ENCODE results near the gene VRK2. TPM values are rescaled to one million over a fixed set of nuclear protein-coding genes. Genes with fewer than 3 reads are reported as not detected.

Gene VRK2
- total RNA-seq, 1 experiment from 2014 or later = 25.4 TPM

GRCh38 chr2:58019229-58019628, 27.4 kb upstream of the VRK2 start:
- Mint-ChIP-seq H3K4me1 (ENCODE audit: low read depth, unreplicated experiment) (peaks cover 8% of the 10 kb centered on the region), H3K4me3 (ENCODE audit: low read depth, unreplicated experiment) (no peak overlapping the region), H3K9me3 (ENCODE audit: low read depth, unreplicated experiment) (no peaks in the 10 kb centered on the region), H3K36me3 (ENCODE audit: insufficient read depth, unreplicated experiment) (no peaks in the 10 kb centered on the region), H3K27me3 (ENCODE audit: unreplicated experiment) (no peaks in the 10 kb centered on the region), H3K27ac (ENCODE audit: unreplicated experiment) (no peak overlapping the region)
- intact Hi-C loops (cut with micrococcal nuclease; ENCODE audit: unreplicated experiment) = no loop called here
- no peak for DNase-seq
- no peak for TF ChIP-seq CTCF (IDR thresholded peaks at IDR 0.05; ENCODE audit: unreplicated experiment)
- CTCF ChIA-PET = interaction anchor here (1.0 kb wide), 1 partner anchor 113 kb away, joined by 3 read pairs; no protein-coding TSS in a partner anchor
- no TSS peak for BruUV-seq (replicated peaks)

GRCh38 chr2:58025150-58025933, 21.3 kb upstream of the VRK2 start:
- no TSS peak for BruUV-seq (replicated peaks)
- no peak for DNase-seq
- no peak overlapping the region for H3K27ac Mint-ChIP-seq (ENCODE audit: unreplicated experiment)
- no peaks in the 10 kb centered on the region for H3K36me3 Mint-ChIP-seq (ENCODE audit: insufficient read depth, unreplicated experiment)
- no peak overlapping the region for H3K4me3 Mint-ChIP-seq (ENCODE audit: low read depth, unreplicated experiment)
- intact Hi-C loops (cut with micrococcal nuclease; ENCODE audit: unreplicated experiment) = no loop called here
- H3K9me3 Mint-ChIP-seq (ENCODE audit: low read depth, unreplicated experiment) = no peaks in the 10 kb centered on the region
- no peaks in the 10 kb centered on the region for H3K4me1 Mint-ChIP-seq (ENCODE audit: low read depth, unreplicated experiment)
- no peak for TF ChIP-seq CTCF (IDR thresholded peaks at IDR 0.05; ENCODE audit: unreplicated experiment)
- CTCF ChIA-PET = no interaction called here
- no peaks in the 10 kb centered on the region for H3K27me3 Mint-ChIP-seq (ENCODE audit: unreplicated experiment)

- TF ChIP-seq CTCF (IDR thresholded peaks at IDR 0.05; ENCODE audit: unreplicated experiment) = no peak
- CTCF ChIA-PET = no interaction called here
- no TSS peak for BruUV-seq (replicated peaks)
- DNase-seq = no peak
- H3K9me3 Mint-ChIP-seq (ENCODE audit: low read depth, unreplicated experiment) = no peaks in the 10 kb centered on the region
- no peaks in the 10 kb centered on the region for H3K27me3 Mint-ChIP-seq (ENCODE audit: unreplicated experiment)
- no peaks in the 10 kb centered on the region for H3K4me1 Mint-ChIP-seq (ENCODE audit: low read depth, unreplicated experiment)
- no peaks in the 10 kb centered on the region for H3K36me3 Mint-ChIP-seq (ENCODE audit: insufficient read depth, unreplicated experiment)
- intact Hi-C loops (cut with micrococcal nuclease; ENCODE audit: unreplicated experiment) = no loop called here
- H3K4me3 Mint-ChIP-seq (ENCODE audit: low read depth, unreplicated experiment) = no peak overlapping the region
- no peak overlapping the region for H3K27ac Mint-ChIP-seq (ENCODE audit: unreplicated experiment)
Measured at GRCh38 chr2:58027029-58027428, 19.6 kb upstream of the VRK2 start.

- CTCF ChIA-PET = no interaction called here
- no TSS peak for BruUV-seq (replicated peaks)
- H3K4me3 Mint-ChIP-seq (ENCODE audit: low read depth, unreplicated experiment) = no peak overlapping the region
- no peak for DNase-seq
- no peaks in the 10 kb centered on the region for H3K36me3 Mint-ChIP-seq (ENCODE audit: insufficient read depth, unreplicated experiment)
- no peaks in the 10 kb centered on the region for H3K4me1 Mint-ChIP-seq (ENCODE audit: low read depth, unreplicated experiment)
- intact Hi-C loops (cut with micrococcal nuclease; ENCODE audit: unreplicated experiment) = no loop called here
- TF ChIP-seq CTCF (IDR thresholded peaks at IDR 0.05; ENCODE audit: unreplicated experiment) = no peak
- H3K27me3 Mint-ChIP-seq (ENCODE audit: unreplicated experiment) = no peaks in the 10 kb centered on the region
- no peak overlapping the region for H3K27ac Mint-ChIP-seq (ENCODE audit: unreplicated experiment)
- no peaks in the 10 kb centered on the region for H3K9me3 Mint-ChIP-seq (ENCODE audit: low read depth, unreplicated experiment)
Measured at GRCh38 chr2:58030771-58031170, 15.8 kb upstream of the VRK2 start.
